Adipose tissue (tissue), 3 donors: Measurements from ENCODE around the gene WNT5B. TPM values are rescaled to one million over a fixed set of nuclear protein-coding genes. Genes with fewer than 3 reads are reported as not detected.
A peak's percentile ranks its signal among the peaks of the same experiment; 100 is the strongest.

Source experiments
- H3K27ac ChIP-seq: one replicate; pipeline ENCODE4 v1.5.1; 2013; ENCODE audit warnings: low read depth, low read length
- WGBS, 3 donors: extraction: QIAGEN DNeasy Blood & Tissue Kit; methylation state at CpG; one replicate each; pipeline ENCODE4 v1.1.7; 2013; 5-methylcytosine and 5-hydroxymethylcytosine counted together
- polyA plus RNA-seq, 3 donors: library from polyadenylated mRNA; stranded (reverse); fragments of 200-250 nt; gene quantifications; one replicate each; pipeline ENCODE4 v1.2.3, GENCODE V29; 2013
- donor health status: healthy with polysubstance abuse.
- donor health status: Bipolar disorder and iron deficiency.
- donor health status: healthy.

The WNT5B gene
- 1 to 10 TPM in 1 of 3 donors, under 1 TPM in 2; 0.76 to 2.2 (median 0.94) TPM for polyA plus RNA-seq

DNA sequence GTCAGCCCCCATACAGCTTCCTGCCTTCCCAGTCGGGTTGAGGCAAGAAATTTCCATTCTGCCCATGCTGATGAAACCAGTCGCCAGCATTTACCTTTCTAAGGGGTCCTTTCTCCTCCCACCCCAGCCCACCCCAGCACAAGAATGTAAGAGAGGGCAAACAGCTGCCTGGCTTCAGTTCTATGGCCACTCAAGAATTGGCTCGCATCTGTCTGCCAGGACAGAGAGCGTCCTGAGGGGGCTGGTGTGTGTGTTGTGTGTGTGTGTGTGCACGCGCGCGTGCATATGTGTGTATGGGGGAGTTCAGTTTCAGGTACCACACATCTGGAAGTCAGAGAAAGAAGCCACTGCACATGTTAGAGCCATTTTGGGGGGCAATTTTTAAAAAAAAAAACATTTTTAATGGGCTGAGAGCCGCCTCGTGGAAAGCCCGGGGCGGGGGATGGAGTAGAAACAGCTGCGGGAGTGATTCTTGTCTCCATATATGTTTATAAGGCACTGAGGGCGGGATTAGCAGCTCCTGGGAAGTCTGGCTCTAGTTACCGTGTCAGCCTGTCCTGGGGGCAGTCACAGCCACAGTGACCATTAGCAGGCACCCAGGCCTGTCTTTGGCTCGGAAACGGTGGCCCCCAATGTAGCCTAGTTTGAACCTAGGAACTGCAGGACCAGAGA lies at the start of gene WNT5B:
Gene WNT5B (plus strand): TSS at position 566 of the 672 bp plus-strand sequence. CDS start 2,124 bp downstream, outside the sequence.
- no peak within 1 kb of the TSS for H3K27ac ChIP-seq
- WGBS, 3 donors: 76 to 83% (median 80%) methylated on average over 17 of the region's 17 CpGs

GRCh38 chr12:1579651-1580435 lies 49.2 kb upstream of the WNT5B start:
- no peak overlapping the region for H3K27ac ChIP-seq
- 90 to 92% (median 91%) methylated on average over 11 of the region's 11 CpGs for WGBS, 3 donors

DNA sequence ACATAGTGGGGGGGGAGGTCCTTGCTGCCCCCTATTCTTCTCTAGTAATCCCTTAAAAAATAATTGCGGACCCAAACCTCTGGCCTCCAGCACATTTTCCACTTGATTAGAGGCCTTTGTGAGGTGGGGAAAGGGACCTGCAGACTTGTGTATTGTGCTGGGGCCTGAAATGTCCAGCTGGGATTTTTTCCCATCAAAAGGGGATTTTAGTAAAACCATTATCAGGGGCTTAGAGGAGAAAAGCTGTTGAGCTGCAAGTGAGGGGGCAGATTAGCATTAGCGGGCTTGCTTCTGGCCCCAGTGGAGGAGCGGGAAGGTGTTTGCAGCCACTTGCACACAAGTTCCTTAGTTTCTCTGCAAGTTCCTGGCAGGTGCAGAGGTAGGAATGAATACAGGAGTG lies 48.5 kb upstream of the WNT5B start:
- no peak overlapping the region for H3K27ac ChIP-seq
- whole genome bisulfite sequencing, 3 donors: 96 to 100% (median 98%) methylated on average over 3 of the region's 3 CpGs

DNA sequence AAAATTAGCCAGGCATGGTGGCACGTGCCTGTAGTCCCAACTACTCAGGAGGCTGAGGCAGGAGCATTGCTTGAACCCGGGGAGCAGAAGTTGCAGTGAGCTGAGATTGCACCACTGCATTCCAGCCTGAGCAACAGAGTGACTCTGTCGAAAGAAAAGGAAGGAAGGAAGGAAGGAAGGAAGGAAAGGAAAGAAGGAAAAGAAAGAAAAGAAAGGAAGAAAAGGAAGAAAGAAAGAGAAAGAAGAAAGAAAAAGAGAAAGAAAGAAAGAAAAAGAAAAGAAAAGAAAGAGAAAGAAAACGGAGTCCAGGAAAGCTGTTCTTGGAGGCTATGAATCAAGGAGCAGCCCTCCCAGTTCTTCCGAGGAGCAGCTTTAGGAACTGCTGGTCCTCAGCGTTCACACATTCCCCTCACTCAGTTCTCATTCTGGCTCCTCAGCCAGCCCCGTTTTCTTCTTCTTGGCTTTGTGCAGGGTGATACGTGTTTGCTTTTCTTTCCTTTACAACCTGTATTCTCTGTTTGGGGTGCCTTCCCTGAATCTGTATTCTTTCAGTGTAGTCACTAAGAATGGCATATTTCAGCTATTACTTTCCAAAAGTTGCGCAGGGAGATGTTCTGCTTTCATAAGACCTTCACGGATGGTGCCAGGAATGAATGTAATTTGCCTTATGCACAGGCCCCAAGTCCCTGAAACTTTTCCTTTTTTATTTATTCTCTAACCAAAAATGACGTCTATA lies 46.9 kb upstream of the WNT5B start:
- H3K27ac ChIP-seq: no peak overlapping the region
- 80 to 89% (median 84%) methylated on average over 11 of the region's 11 CpGs for WGBS, 3 donors

DNA sequence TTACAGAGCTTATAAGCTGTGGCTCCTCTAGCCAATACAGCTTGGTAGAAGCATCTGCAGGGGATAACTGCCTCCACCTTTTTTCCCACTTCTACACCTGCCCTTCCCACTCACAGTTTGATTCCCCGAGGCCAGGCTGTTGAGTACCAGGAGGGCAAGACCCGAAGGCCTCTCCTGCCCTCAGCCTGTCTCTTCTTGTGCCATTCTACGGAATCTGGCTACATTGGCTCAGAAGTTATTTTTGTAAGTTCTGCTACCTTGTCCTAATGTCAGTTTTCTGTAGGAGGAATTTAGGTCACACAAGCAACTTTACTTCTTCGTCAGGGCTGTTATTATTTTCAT lies 46.4 kb upstream of the WNT5B start:
- WGBS, 3 donors: 86 to 97% (median 96%) methylated on average over 4 of the region's 4 CpGs
- no peak overlapping the region for H3K27ac ChIP-seq

DNA sequence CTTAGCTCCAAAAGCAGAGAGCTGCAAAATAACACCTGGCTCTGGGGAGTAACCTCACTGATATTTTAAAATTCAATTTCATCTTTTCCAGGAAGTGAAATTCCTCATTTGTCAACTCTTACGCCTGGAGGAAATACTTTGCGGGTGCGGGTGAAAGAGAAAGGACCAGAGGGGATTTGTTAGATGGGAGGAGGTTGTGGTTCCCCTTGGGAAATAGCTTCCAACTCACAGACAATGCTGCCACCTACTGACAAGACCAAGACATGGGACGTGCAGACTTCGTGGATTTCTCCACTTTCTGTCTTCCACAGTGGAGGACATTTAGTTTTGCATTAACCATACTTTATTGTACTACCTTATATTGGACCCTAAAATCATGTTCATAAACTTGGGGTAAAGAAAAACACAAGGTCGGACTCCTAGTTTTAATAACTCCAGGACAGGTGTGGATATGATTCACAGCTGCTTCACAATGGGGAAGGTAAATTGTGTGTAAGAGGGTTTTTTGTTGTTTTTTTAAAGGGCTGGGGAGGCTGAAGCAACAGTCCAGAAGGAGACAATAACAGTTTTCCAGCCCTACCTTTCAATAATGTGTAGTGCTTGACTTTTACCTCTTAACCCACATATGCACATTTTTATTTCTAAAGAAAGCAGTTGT lies 45.5 kb upstream of the WNT5B start:
- WGBS, 3 donors: 1 to 3% (median 3%) methylated on average over 6 of the region's 6 CpGs

DNA sequence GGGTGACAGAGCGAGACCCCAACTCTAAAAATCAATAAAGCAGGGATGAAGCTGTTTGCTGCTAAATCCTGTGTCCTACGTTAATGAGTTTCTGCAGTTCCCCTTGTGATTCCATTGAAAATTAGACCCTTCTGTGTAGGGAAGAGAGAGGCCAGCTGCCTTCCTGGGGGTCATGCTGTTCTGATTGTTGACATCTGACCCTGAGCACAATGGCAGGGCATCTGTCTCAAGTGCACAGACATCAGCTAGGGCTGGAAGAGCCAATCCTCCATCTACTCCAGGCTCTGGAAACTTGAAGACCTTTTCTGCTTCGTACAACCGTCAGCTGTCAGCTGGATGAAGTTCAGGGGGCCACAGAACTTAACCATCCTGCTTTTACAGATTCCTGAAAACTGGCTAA lies 44.7 kb upstream of the WNT5B start:
- 92 to 96% (median 94%) methylated on average over 4 of the region's 4 CpGs for WGBS, 3 donors

More for the DNA sequence above, 45.5 kb upstream of the WNT5B start:
- no peak overlapping the region for H3K27ac ChIP-seq

GRCh38 chr12:1587927-1588574 lies 41.0 kb upstream of the WNT5B start:
- whole genome bisulfite sequencing, 3 donors: 27 to 49% (median 41%) methylated on average over 5 of the region's 5 CpGs
- no peak overlapping the region for H3K27ac ChIP-seq

More for the DNA sequence above, 44.7 kb upstream of the WNT5B start:
- H3K27ac ChIP-seq: no peak overlapping the region

DNA sequence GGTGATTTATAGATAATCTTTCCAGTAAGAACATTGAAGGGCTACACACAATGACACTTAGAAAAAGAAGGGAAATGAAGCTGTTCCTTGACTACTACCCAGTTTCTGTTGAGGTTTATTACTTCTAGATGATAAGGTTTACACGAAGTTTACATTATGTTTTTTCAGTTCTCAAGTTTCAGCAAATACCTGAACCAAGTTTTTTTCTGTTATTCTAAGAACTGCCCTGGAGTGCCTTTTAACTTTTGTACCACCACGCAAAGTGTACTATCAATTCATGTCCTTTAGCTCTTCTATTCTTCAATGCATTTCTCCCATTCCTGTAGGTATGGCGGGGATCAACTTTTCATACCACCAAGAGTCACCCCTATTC lies 40.5 kb upstream of the WNT5B start:
- H3K27ac ChIP-seq: no peak overlapping the region

DNA sequence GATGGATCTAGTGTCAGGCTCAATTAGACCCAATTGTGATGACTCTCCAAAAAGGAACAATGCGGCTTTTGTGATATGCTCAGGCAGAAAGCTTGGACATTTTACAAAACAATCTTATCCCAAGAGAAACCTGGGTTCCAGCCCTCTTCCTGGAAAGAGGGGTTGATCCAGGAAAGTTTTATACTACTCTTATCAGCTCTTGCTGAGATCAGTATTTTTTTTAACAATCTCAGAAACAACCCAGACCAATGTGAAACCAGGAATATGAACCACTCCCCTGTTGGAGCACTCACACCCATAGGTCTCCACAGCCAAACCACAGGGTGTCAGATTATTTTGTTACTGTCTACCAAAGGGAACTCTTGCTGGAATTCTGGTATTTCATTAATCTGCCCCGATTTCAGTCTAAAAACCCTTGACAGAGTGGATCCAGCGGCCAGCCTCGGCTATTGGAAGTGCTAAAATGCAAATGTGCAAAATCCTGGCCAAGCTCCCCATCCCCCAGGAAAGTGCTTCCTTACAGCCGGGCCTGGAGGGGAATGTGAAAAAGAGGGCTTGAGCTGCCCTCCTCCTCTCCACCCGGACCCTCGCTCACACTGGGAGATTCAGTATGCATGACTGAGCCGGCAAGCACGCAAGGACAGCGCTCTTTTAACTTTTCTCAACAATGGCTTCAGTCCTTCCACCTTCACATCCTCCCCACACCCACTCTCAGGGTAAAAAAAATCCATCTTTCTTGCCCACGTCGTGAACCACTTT lies 38.6 kb upstream of the WNT5B start:
- WGBS, 3 donors: 23 to 36% (median 34%) methylated on average over 12 of the region's 12 CpGs

More for the DNA sequence above, 40.5 kb upstream of the WNT5B start:
- 55 to 77% (median 73%) methylated on average over 3 of the region's 3 CpGs for WGBS, 3 donors

DNA sequence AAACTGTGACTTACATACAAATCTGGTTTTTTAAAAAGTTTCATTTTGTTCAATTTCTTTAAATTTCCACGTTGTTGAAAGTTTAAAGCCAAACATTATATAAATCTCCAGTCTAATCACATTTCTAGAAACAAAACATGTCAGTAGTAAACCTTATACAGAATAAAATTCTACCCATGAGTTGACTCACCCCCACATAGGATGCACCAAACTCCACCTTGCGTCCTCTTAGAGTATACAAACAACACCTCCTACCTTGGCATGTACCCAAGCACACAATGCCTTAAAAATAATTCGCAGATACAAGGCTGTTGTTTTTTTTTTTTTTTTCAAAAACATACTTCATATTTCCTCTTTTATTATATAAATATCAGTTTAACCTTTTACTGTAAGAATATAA lies 38.0 kb upstream of the WNT5B start:
- WGBS, 3 donors: 12 to 24% (median 21%) methylated on average over 3 of the region's 3 CpGs

More for the DNA sequence above, 38.6 kb upstream of the WNT5B start:
- H3K27ac ChIP-seq: no peak overlapping the region

DNA sequence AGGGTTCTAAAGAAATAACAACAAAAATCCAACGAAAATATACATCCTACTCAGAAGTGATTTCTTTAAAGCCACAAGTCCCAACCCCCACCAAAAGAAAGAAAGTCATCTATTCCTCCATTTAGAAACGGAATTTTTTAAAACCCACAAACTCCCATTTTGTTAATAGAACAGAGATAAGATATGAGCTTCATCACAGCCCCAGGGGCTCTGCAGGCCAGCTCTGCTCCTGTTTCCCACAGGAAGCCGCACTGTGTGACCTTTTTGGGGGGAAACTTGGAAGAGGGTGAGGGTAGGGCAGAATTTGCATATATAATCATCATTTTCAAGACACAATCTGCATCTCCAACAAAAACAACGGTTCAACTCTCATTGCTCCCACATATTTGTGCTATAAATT lies 37.5 kb upstream of the WNT5B start:
- WGBS, 3 donors: 17 to 19% (median 17%) methylated on average over 4 of the region's 4 CpGs
- no peak overlapping the region for H3K27ac ChIP-seq

More for the DNA sequence above, 38.0 kb upstream of the WNT5B start:
- H3K27ac ChIP-seq: no peak overlapping the region

DNA sequence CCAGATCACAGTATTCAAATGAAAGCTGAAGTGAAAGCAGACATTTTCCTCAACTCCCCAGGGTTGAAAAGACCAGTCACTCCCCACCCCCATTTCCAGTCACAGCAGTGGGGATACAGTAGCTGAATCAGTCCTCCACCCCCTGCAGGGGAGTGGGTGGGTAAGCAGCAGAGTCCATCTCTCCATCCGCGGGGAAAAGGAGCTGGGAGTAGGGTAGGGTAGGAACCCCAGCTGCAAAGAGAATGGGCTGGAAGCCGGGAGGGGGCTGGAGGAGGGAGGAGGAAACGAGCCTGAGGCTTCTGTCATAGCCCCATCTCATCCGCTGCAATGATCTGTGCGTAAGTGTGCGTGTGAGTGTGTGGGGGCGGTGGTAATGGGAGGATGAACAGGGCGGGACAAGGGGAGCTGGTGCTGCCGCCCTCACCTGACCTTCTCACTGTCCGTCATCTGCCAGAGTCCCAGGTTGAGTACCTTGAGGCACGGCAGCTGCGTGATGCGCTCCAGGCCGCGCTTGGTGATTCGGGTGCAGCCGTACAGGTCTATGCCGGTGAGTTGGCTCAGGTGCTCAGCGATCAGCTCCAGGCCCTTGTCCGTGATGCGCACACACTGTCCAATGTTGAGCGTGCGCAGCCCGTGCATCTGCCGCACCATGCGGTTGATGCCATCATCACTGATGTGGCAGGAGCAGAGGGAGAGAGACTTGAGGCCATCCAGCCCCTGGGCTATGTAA lies 36.4 kb upstream of the WNT5B start:
- WGBS, 3 donors: 11 to 25% (median 25%) methylated on average over 26 to 27 of the region's 27 CpGs
- no peak overlapping the region for H3K27ac ChIP-seq

DNA sequence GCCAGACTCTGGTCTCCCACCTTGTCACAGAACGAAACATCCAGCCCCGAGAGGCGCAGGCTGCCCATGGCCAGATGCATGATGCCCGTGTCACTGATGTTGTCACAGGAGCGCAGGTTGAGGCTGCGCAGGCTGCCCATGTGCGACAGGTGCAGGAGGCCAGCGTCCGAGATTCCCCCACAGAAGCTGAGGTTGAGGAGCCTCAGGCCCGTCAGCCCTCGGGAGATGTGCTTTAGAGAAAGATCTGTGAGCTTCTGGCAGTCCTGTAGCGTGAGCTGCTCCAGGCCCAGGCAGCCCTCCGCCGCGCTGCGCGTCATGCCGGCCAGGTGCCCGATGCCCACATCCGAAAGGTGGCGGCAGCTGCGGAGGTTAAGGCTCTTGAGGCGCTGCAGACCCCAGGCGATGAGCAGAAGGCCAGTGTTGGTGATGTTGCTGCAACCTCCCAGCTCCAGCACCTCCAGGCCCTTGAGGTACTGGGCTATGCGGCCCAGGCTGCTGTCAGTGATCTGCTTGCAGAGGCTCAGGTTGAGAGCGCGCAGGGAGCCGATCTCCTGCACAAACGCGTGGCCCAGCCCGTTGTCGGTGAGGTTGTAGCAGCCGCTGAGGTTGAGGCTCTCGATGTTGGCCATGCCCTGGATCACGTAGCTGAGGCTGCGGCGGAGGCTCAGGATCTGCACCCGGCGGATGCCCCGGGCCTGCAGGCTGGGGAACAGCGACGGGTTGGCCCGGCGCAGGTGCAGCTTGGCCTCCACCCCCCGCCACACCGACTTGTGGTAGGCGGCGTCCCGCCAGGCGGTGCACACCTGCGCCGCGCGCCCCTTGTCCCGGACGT lies 35.6 kb upstream of the WNT5B start:
- H3K27ac ChIP-seq: peak overlapping the region; percentile 56
- WGBS, 3 donors: 8 to 12% (median 11%) methylated on average over 50 to 56 of the region's 56 CpGs

DNA sequence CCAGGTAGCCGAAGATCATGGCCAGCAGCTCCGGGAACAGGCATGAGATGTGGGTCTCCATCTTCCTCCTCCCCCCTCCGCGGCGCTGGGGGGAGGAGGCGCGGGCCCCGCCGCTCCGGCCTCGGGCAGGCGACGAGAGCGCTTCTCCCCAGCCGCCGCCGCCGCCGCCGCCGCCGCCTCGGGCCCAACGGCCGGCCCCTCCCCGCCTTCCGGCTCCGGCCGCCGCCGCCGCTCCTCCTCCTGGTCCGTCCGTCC lies 35.1 kb upstream of the WNT5B start:
- 0% methylated on average over 13 to 32 of the region's 34 CpGs for WGBS, 3 donors
- peak overlapping the region; percentile 56 for H3K27ac ChIP-seq

DNA sequence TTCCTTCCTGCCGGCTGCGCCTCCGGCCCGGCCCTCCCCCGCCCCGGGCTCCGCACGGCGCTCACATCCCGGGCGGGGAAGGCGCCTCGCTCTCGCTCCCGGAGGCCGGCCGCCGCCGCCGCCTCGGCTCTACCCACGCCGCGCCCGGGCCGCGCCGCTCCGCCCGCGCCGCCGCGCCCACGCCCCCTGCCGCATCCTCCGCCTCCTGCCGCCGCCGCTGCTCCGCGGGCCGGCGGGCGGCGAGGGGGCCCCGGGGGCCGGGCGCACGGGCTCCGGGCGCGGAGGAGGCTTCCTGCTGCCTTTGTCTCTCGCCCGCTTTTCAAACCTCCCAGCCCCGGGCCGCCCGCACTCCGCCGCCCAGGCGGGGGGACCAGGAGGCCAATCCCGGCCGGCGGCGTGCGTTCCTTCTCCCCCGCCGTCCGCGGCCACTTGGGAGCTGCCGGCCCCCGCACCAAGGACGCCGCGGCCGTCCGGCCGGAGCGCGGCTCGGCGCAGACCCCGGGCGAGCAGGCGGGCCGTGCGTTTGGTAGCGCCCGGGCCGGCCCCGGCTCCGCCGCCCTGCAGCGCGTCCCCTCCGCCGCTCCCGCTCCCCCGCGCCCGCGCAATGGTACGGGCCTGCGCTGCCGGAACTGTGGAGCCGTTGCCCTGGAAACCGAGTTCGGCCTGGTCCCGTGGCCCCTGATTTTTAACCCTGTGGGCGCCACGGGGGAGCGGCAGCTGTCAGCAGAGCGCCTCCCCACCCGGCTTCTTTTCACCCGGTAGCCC lies 34.6 kb upstream of the WNT5B start, which contains the start of gene FBXL14:
Gene FBXL14 (minus strand): TSS at position 321 of the 765 bp plus-strand sequence. CDS start 515 bp downstream, outside the sequence.
- peak within 1 kb of the TSS; percentile 70 for H3K27ac ChIP-seq
- 0% methylated on average over 45 to 114 of the region's 115 CpGs for WGBS, 3 donors
